Fibroblast of upper back skin (primary cell): Measurements from ENCODE around the gene TMEM151B.

Source experiments
- DNase-seq: peaks from one replicate; pipeline ENCODE4 v3.0.0-alpha.2; 2013

Gene TMEM151B

DNA sequence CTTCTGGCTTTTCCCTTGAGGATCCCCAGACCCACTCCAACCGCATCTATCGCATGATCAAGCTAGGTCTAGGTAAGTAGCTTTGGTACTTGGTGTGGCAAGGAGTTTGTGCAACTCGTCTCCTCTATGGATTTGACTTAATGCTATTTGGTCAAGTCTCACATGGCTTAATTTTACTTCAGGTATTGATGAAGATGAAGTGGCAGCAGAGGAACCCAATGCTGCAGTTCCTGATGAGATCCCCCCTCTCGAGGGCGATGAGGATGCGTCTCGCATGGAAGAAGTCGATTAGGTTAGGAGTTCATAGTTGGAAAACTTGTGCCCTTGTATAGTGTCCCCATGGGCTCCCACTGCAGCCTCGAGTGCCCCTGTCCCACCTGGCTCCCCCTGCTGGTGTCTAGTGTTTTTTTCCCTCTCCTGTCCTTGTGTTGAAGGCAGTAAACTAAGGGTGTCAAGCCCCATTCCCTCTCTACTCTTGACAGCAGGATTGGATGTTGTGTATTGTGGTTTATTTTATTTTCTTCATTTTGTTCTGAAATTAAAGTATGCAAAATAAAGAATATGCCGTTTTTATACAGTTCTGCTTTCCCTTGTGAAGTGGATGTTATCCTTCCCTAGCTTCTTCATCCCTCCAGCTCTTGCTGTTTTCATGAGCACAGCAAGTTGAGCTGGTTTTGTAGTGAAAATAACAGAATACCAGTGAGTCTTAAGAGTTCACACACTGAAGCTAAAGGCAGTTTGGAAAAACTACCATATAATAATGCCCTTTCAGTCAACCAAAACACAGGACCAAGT lies 16.7 kb upstream of the TMEM151B start:
- DNase-seq: peak; percentile 43

DNA sequence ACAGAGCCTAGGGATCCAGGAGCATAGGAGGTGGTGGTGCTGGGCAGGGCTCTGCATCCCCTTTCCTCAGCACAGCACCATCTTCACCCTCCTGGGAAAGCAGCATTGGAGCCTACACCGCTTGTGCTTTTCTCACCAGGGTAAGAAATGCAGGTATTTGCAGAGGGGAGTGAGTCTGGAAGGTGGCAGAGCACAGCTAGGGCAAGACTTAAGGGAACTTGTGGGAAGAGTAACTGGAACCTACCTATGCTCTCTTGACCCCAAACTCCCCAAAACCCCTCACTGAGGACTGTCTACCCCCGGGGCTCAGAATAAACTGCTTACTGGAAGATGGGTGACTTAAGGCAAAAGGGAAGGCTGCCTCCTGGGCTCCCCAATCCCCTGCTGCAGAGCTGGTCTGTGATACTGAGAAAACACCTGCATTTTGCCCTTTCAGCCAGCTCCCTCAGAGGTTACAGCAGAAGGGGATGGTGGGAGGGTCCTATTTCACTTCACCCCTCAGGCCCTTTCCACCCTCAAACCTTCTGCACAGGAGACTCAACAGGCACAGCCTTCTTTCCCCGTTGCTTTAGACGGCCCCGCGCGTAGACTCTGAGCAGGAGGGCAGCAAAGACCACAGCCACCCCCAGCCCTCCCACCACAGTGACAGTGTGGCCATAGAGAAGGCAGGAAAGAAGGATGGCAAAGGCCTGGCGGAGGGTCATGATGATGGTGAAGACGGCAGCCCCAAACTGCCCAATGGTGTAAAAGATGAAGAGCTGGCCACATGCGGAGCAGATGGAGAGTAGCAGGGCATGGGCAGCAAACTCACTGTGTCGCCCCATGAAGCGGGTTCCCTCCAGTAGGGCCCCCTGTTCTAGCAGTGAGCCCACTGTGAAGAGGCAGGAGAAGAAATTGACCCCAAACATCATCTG lies 15.8 kb upstream of the TMEM151B start:
- no peak for DNase-seq

DNA sequence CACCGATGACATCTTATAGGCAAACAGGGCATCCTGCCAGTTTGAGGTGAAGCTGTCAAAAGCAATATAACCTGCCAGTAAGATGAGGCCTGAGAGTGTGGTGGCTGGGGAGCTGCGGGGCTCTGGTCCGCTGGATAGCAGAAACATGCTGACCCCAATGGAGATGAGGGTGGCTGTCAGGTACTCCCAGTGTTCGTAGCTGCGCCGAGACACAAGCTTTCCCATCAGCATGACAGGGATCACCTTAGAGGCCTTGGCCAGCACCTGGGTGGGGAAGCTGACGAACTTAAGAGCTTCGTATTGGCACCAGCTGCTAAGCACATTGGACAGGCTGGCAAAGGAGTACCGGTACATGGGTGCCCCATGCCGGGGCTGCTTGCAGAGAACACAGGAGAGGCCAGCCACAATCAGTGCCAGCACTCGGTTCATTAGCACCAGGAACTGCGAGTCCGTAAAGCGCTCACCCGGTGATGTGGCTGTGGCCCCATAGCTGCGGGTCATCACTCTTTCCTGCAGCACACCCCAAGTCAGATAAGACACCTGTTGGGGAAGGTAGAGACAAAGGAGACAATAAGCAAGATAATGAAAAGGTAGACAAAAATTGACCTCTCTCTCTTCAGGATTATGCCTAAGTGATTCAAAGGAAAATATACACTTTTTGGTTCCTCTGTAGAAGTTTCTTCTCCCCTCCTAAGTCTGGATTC lies 15.0 kb upstream of the TMEM151B start:
- DNase-seq: no peak

DNA sequence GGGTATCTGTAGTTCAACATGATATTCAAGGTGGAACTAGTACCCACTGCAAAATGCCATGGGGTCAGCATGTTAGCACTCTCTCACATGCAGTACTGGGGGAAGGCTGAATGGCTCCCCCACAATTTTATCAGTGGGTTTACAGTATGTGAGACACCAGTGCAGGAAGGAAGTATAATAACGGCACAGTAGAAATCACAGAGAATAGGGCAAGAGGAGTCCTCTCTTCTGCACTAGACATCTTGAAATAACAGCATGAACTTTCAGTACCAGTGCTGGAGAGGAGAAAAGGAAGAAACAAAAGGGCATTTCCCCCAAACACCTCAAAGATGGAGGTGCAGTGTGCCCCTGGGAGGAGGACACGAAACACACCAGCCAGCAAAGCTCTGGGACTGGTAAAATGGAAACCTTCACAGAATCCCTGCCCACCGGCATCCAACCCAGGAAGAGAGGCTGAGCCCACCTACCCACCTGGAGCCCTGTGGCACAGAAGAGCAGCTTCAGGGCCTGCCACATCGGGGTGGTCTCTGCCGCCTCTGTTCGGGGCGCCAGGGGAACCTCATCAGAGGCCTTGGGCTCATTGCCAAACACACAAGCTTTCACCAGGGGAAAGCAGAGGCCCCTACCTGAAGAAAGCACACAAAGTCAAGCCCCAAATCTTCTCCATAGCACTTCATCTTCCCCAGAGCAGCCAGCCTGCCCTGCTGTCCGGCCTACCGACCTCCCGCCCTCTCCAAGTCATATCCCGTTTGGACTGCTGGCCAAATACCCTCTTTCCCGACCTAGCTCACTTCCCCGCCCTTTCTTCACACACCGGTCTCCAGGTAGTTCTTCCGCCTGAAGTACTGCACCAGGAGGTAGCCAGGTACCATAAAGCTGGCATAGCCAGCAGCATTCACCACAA lies 14.1 kb upstream of the TMEM151B start:
- no peak for DNase-seq

DNA sequence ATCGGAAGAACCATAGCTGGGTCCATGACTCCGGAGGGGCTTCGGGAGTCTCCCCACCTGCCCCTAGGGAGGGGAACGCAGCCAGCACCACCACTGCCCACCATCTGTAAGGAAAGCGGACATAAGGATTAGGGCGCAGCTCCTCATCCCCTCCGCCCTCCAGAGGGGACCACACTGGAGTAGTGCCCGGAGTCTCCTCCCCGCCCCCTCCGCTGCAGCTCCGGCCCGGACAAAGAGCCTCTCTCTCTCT lies 13.6 kb upstream of the TMEM151B start:
- DNase-seq: no peak

DNA sequence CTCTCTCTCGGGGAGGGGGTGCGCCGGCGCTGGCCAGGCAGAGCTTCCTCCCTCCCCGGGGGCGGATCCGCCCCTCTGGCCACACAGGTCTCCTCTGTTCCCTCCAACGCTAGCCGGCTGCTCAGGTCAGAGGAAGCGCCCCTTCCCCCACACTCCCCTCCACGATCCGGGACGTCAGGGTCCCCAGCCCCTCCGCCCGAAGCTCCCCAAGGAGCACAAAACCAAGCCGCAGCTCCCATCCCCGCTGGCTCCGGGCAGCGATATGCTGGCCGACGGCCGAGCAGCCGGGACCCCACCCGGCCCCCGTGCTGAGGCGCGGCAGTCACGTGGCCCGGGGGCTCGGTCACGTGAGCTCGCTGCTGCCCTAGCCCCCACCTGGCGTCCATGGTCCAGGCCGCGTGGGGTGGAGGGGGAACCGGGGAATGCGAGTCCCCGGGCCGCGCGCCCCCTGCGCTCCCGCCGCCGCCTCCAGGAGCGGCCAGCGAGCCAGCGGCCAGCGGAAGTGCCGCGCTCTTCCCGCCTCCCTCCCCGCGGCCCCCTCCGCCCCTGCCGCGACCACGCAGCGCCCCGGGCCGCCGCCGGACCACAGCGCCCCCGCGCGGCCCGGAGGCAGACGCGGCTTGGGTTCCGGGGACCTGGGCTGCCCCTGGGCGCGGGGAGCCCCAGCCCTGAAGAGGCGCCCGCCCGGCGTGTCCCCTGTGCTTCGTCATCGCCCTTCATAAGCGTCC lies 13.1 kb upstream of the TMEM151B start, which contains the start of gene SLC35B2:
Gene SLC35B2 (minus strand): TSS at position 504 of the 728 bp plus-strand sequence. CDS start 118 bp downstream, at position 386.
- DNase-seq: peak; percentile 60

DNA sequence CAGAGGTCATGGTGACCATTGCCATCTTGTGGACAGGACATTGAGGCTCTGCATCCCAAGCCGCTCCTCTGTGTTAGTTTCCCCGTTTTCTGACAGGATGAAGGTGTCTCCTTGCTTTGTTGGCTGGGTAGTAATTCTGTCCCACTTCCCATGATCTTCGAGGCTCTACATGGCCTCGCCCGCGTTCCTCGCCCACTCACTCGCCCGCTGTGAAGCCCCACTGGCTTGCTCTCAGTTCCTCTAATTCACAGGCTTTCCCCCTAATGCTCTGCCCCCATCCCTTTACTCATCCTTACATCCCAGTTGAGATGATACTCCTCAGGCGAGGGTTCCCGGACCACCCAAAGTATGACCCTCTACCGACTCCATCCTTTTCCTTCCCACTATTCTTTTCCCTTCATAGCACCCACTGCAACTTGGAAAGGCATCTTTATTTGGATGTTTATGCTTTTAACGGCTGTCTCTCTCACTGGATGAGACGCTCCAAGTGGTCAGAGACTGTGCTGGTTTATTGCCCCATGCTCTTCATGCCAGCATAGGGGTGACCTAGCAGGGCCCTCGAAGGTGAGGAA lies 12.4 kb upstream of the TMEM151B start:
- DNase-seq: no peak

DNA sequence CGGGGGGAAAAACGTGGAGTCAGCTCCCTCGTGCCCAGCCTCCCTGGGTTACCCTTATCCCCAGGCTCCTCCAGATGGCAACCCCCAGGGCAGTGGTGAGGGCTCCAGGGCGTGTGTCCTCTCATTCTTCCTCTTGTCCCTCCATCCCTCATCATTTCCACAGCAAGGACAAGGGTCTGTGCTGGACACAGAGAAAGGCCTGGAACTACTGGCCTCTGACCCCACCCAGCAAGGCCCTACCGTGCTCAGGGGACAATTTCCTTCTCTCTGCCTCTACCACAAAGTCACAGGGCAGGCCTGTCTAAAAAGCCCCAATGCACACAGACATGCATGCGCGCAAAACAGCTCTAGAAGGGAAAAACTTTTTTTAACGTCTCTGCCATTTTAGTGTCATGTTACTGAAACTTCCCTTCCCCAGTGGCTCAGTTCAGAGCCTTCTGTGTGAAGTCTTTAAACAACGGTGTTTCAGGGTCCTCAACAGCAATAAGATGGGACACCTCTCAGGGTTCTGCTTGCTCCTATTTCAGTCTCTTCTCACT lies 11.9 kb upstream of the TMEM151B start:
- no peak for DNase-seq

DNA sequence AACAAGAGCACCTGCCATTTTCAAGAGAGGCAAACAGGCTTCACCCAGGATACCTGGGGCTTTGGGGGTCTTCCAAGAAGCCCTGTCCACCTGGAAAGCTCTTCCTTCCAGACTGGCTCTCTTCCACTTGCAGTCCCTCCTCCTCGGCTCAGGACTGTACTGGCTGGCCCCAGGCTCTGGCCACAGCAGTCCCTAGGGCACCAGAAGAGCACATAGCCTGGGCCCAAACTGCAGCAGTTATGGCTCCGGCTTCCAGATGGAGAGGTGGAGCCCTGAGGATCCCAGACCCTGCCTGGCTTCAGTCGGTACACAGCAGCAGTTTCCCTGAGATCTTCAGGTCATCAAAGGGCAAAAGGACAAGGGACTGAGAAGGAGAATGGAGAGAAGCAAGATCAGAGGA lies 11.3 kb upstream of the TMEM151B start:
- no peak for DNase-seq

DNA sequence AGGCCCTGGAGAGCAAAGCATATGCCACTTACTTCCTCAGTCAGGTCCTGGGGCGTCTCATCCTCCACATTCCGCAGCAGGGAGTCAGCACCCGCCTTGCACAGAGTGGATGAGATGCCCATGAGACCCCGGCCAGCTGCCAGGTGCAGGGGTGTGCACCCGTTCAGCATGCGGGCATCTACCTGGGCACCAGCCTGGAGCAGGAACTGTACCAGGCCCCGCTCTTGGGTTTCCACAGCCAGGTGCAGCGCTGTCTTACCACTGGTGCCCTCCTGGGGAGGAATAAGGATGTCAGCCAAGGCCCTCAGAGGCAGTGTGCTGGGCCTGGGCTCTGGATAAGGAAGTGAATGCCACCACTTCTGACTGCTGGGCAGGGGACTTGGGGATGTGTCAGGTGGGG lies 10.2 kb upstream of the TMEM151B start:
- no peak for DNase-seq

DNA sequence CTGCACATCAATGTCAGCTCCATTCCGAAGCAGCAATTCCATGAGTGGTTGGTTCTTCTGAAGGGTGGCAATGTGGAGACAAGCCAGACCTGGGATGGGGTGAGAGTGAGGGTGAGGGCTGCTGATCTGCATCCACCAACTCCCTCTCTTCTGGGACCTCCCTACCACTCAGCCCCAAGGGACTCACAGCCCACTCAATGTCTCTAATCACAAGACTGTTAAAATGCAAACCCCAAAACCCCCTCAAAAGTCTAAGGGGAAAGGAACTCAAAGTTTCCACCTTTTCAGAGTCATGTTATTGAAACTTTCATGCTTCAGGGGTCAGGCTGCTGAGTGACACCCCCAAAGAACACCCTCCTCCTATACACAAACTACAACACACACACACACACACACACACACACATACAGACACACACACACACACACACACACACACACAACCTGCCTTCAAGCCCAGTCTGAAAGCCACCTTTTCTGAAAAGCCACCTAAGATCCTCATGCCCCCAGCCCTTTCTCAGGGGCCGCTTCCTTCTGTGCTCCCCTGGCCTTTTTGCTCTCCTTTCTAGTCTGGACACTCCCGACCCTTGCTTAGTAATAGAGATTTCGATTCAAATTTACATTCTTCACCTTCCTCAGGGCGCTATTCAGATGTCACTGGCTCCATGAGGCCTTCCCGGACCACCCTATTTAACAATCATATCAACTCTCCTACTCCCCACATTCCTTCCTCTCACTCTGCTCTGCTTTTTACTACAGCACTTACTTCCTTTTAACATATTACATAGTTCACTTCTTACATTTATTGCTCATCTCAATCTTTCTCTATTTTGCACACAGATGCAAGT lies 9.6 kb upstream of the TMEM151B start:
- no peak for DNase-seq

DNA sequence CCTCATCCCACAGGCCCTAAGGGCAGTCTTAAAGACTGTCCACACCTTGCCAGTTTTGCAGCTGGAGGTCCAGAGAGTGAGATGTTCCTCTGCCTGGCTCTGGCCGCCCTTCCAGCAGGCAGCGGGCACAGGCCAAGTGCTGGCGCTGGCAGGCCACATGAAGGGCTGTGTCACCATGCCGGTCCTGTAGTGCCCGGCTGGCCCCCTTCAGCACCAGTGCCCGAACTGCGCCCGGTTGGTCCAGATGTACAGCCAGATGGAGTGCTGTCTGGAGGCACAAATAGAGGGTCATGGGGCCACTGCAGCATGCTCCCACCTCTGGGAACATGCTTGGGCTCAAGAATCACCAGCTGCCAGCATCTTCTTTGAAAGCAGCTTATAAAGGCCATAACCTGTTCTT lies 8.7 kb upstream of the TMEM151B start:
- DNase-seq: no peak

DNA sequence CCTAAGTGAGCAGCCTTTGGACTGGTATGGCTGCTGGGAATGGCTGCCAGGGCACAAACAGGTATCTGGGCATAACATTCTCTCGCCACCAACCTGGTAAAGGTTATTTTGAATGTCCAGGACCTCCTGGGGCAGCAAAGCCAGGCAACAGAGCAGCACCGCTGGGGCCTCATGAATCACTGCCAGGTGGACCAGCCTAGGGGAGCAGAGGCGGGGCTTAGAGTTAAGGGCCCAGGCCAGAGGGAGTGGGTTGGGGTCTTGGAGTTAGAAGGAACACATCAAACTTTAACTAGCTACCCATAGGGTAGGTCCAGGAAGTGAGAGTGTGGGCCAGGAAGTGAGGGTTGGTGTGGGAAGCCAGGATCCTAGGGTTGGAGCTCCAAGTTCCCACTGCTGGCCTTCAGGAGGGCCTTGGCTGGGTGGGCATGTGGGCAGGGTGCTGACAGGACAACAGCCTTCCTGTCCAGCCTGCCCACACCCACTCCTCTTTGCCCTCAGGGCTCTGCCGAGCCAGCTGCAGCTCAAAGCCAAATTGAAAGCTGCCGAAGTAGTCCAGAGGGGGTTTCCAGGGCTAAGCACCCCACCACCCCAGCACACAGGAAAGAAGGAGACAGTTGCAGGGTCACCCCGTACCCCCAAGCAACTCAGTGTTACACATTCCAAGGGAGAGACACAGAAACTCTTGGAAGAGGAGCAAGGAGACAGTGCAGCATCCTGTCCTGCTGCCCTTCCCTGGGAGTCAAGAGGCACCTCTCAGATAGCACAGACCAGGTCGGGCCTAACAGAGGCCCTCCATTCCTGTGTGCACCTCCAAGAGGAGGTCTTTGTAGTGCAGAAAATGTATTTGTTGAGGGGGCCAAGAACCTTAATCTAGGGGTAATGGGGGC lies 7.5 kb upstream of the TMEM151B start:
- DNase-seq: no peak

DNA sequence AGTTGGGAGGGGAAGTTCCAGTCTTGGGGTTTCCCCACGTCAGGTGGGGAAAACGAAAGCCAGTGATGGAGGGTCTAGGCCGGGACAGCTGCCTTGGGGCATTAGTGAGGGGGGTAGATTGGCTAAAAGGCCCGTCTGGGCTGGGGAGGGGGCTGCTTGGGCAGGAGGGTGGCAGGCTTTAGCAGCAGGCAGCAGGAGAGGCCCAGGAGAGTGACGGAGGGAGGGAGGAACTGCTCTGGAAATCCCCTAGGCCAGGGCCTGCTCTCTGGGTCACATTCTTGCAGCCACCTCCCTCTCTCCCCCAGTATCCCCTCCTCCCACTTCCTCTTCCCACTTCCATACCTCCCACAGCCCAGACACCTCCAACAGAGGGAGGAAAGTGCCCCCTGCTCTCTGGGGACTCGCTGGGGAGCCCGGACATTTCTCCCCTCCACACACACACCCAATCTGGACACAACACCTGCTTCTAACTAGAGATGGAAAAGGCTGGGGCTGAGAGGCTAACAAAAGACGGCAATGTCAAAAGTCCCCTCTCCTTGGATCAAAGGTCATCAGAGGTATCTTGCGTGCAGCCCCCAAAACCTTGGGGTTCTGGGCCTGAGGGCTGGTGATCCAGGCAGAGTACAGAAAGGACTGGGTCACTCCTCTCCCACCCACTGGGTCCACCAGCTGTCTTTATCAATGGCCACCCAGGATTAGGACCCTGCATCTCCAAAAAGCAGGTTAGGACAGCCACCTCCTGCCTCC lies 6.7 kb upstream of the TMEM151B start:
- DNase-seq: no peak

DNA sequence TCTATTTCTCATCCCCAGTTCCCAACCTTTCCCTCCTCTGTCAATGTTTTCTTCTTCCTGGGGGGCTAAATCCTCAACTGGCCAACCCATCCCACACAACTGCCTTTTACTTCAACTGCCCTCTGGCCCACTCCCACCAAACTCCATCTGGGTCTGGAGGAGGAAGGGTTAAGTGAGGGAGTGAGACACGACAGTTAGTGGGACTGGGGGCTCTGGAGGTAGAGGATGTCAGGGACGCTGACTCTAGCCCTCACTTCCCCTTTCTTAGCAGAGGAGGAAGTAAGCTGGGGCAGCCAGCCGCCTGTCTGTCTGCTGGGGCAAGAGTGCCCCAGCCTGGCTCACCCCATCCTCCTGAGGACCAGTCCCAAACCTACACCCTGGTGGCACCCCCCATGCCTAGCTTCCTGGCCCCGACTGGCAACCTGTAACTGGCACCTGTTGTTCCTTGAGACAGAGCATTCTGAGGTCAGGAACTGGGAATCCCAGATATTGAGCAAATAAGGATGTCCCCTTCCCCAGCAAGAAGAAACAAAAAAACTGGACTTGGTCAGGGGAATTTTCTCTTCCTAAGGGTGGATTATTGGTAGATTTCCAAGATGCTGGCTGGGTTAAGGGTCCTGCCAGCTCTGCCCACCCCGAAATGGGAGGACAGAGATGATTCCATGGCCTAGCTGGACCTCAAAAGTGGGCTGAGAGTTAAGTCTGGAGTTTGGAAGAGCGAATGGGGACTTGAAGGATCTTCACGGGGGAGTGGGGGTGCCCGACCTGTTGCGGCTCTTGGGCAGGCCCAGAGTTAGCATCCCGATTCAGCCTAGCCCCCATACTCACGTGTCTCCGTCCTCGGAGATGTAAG lies 5.9 kb upstream of the TMEM151B start:
- no peak for DNase-seq

DNA sequence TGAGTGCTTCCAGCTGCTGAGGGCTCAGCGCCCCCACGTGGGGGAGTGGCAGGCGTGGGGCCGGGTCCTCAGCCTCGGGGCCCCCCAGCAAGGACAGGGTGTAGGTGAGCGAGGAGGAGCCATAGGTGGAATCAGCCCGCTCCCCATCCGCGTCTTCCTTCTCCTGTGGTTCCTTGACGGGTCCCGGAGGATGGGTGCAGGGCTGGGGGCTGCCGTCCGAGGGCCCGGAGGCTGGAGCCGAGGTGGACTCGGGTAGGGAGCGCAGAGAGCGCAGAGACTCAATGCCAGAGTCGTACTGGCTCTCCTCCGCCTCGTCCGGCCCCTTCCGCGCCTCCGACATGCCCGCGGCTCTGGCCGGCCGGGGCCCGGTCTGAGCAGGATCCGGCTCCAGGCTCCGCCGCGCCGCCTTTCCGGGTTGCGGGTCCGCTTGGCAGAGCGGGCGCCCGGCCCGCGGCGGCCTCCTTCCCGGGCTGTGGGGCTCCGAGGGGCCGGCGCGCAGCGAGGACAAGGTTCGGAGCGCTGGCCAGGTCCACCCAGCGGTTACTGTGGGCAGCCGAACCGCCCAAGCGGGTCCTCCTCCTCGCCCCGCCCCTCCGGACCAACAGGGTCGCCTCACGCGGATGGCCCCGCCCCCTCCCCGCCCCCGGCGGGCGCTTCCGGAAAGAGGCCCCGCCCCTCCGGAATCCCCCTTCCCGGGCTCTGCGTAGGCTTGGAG lies 5.1 kb upstream of the TMEM151B start, which contains the start of gene NFKBIE:
Gene NFKBIE (minus strand): TSS at position 545 of the 715 bp plus-strand sequence. CDS start 205 bp downstream, at position 340.
- DNase-seq: peak; percentile 87
